A673 (cell line): ENCODE results near the gene ATP2B2. TPM values are rescaled to one million over a fixed set of nuclear protein-coding genes. Genes with fewer than 3 reads are reported as not detected.

Experiments
- BruUV-seq: library from RNA; stranded (reverse); fragments of 400-500 nt; replicated peaks from 2 replicates; lab custom pipeline; 2021; lab: Mats Ljungman, UMichigan
- CTCF ChIA-PET: fragments of 300-600 bp; sonication (Branson Sonifier 250); formaldehyde crosslinking; loops from one replicate; lab custom pipeline; 2022; ENCODE audit warnings: antibody characterized with exemption; lab: Charles Lee
- POLR2A ChIA-PET: fragments of 300-600 bp; sonication (Branson Sonifier 250); formaldehyde crosslinking; loops from one replicate; lab custom pipeline; 2022; ENCODE audit warnings: antibody characterized with exemption; ENCODE audit not compliant: low non-redundant PET; lab: Charles Lee
- DNase-seq: peaks from one replicate; pipeline ENCODE4 v3.0.0-alpha.2; 2015; ENCODE audit warnings: low spot score
- H3K27ac ChIP-seq: fragments of 200-600 bp; sonication (generic); 2 replicates; pipeline ENCODE4 v1.5.1; 2016; ENCODE audit warnings: mixed run types, low read depth, mild to moderate bottlenecking, mixed read lengths, antibody characterized with exemption, low read length; ENCODE audit not compliant: poor library complexity, severe bottlenecking
- H3K27me3 ChIP-seq: fragments of 200-600 bp; sonication (generic); replicated peaks from 2 replicates; pipeline ENCODE4 v1.6.1; 2017; ENCODE audit warnings: mixed run types, low read depth, mild to moderate bottlenecking, mixed read lengths, antibody characterized with exemption, low read length; ENCODE audit not compliant: insufficient read depth, poor library complexity
- H3K36me3 ChIP-seq: fragments of 200-600 bp; sonication (generic); 2 replicates; pipeline ENCODE4 v1.6.1; 2016; ENCODE audit warnings: mixed run types, mild to moderate bottlenecking, mixed read lengths, antibody characterized with exemption, low read length; ENCODE audit not compliant: insufficient read depth, poor library complexity, severe bottlenecking
- H3K4me1 ChIP-seq: fragments of 200-600 bp; sonication (generic); 2 replicates; pipeline ENCODE4 v1.6.1; 2017; ENCODE audit warnings: mixed run types, mild to moderate bottlenecking, mixed read lengths, antibody characterized with exemption, low read length; ENCODE audit not compliant: insufficient read depth, poor library complexity, severe bottlenecking
- H3K4me3 ChIP-seq: fragments of 200-600 bp; sonication (generic); 2 replicates; pipeline ENCODE4 v1.5.1; 2016; ENCODE audit warnings: low read depth, mixed run types, mild to moderate bottlenecking, mixed read lengths, low read length; ENCODE audit not compliant: poor library complexity, severe bottlenecking
- H3K9me3 ChIP-seq: fragments of 200-600 bp; sonication (generic); 2 replicates; pipeline ENCODE4 v1.6.1; 2016; ENCODE audit warnings: mixed run types, low read depth, mild to moderate bottlenecking, mixed read lengths, antibody characterized with exemption, low read length; ENCODE audit not compliant: poor library complexity, severe bottlenecking
- EZH2 ChIP-seq: fragments of 200-600 bp; sonication (generic); IDR thresholded peaks from 2 replicates; pipeline ENCODE4 v1.6.1; 2017; ENCODE audit warnings: borderline replicate concordance, low read depth, mild to moderate bottlenecking, mixed read lengths, antibody characterized with exemption, low read length; ENCODE audit not compliant: poor library complexity, severe bottlenecking
- intact Hi-C: fragments of 100-400 bp; cut with micrococcal nuclease; formaldehyde crosslinking; loops from one replicate; pipeline ENCODE4 v1.10.0; 2022; ENCODE audit not compliant: unreplicated experiment
- total RNA-seq: library from RNA; stranded (reverse); gene quantifications from 2 replicates; pipeline ENCODE4 v1.2.3, GENCODE V29; 2021
- TF ChIP-seq, protein P1 (sequence below): fragments of 300-800, 200-600 bp; sonication (generic); conservative IDR thresholded peaks from 2 replicates; pipeline ENCODE4 v1.5.1; 2017; ENCODE audit warnings: low read depth, mild to moderate bottlenecking, antibody characterized with exemption, low read length, moderate library complexity, mixed read lengths

ATP2B2 gene
- total RNA-seq, 1 experiment from 2014 or later = 0.17 TPM

DNA sequence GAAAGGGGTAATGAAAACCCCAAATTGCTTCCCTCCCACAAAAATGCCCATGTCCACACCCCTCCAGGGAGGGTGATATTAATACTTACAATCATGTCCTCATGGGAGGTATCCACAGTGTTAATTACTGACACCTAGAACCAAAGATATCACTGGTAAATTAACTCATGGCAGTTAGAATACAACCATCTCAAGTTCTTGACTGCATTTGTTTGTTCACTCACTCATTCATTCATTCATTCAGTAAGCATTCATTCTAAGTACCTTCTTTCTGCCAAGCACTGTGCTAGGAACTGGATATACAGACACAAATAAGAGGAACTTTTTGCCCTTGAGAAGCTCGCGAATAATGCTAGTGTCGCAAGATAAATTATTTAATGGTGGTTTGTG is 187.4 kb downstream of the ATP2B2 start:
- intact Hi-C loops = no loop called here
- no TSS peak for BruUV-seq
- no peak for DNase-seq
- POLR2A ChIA-PET = no interaction called here
- Histone ChIP-seq H3K36me3 (peaks cover 52% of the 10 kb centered on the region), H3K27me3 (no peaks in the 10 kb centered on the region), H3K27ac (no peak overlapping the region), H3K9me3 (no peaks in the 10 kb centered on the region), H3K4me1 (no peaks in the 10 kb centered on the region), H3K4me3 (no peak overlapping the region)
- CTCF ChIA-PET = no interaction called here
- no peak for TF ChIP-seq EZH2
- TF ChIP-seq, protein P1, sequence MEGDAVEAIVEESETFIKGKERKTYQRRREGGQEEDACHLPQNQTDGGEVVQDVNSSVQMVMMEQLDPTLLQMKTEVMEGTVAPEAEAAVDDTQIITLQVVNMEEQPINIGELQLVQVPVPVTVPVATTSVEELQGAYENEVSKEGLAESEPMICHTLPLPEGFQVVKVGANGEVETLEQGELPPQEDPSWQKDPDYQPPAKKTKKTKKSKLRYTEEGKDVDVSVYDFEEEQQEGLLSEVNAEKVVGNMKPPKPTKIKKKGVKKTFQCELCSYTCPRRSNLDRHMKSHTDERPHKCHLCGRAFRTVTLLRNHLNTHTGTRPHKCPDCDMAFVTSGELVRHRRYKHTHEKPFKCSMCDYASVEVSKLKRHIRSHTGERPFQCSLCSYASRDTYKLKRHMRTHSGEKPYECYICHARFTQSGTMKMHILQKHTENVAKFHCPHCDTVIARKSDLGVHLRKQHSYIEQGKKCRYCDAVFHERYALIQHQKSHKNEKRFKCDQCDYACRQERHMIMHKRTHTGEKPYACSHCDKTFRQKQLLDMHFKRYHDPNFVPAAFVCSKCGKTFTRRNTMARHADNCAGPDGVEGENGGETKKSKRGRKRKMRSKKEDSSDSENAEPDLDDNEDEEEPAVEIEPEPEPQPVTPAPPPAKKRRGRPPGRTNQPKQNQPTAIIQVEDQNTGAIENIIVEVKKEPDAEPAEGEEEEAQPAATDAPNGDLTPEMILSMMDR = no peak

DNA sequence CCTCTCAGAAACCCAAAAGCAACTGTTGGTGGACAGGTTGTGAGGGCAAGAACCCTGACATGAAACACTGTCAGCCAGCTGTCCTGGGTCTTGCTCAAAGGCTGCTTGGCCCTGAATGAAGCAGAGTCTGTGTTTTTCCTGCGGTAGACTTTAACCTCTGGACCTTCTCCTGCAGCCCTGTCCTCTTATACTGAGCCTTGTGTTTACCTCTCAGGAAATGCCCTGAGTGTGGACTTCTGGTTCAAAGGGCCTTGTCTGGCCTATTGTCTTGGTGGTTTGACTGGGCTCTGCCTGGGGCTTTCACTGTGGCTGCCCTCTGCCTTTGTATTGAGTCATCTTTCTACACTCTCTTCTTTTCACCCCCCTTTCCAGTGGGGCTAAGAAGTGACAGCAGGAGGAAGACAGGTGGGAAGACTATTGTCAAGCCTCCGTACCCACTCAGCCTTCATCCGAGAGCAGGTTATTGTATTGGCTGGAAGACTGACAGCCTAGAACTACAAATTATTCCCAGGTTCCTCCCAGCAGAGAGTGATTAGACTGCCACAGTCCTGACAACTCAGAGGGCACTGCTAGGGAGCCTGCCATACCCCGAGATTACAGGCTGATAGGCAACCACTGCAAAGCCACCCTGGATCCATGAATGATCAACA is 187.9 kb downstream of the ATP2B2 start:
- TF ChIP-seq, protein P1 = no peak
- no peak for TF ChIP-seq EZH2
- intact Hi-C loops = no loop called here
- H3K9me3 ChIP-seq = no peaks in the 10 kb centered on the region
- POLR2A ChIA-PET = no interaction called here
- H3K4me1 ChIP-seq = no peaks in the 10 kb centered on the region
- H3K36me3 ChIP-seq = peaks cover 56% of the 10 kb centered on the region
- no peak for DNase-seq
- H3K4me3 ChIP-seq = no peak overlapping the region
- no TSS peak for BruUV-seq
- H3K27me3 ChIP-seq = no peaks in the 10 kb centered on the region
- CTCF ChIA-PET = no interaction called here
- H3K27ac ChIP-seq = no peak overlapping the region

DNA sequence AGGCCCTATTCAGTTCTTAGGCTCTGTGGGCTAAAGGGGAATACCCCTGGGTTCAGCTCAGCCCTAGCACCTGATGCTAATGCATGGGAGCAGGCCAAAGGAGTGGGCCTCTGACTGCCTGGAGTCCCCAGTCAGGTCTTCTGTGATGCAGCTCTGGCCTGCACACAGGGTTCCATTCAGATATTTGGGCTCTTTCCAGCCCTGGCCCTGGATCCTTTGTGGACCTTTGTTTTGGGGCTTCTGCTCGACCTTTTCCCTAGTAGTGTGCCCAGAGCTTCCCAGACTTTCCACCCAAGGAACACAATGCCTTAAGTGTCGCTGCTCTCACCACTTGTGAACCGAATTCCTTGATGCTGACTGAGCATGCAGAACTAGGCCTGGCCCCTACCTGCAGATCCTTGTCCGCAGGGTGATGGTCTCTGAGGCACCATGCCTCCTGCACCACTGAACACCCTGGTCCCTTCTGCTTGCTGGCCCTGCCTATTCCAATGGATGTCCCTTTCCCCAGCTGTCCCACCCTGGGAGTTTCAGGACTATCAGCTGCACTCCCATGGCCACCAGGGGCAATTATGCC is 189.5 kb downstream of the ATP2B2 start:
- intact Hi-C loops = no loop called here
- no peak for DNase-seq
- H3K4me3 ChIP-seq = no peak overlapping the region
- no peaks in the 10 kb centered on the region for H3K9me3 ChIP-seq
- H3K4me1 ChIP-seq = no peaks in the 10 kb centered on the region
- no peak overlapping the region for H3K27ac ChIP-seq
- BruUV-seq = no TSS peak
- CTCF ChIA-PET = no interaction called here
- H3K36me3 ChIP-seq = peaks cover 72% of the 10 kb centered on the region
- POLR2A ChIA-PET = no interaction called here
- TF ChIP-seq, protein P1 = no peak
- no peak for TF ChIP-seq EZH2
- no peaks in the 10 kb centered on the region for H3K27me3 ChIP-seq
